Activated CD8-positive, alpha-beta memory T cell treated with anti-CD3 and anti-CD28 coated beads, Interleukin-2, amount 50 U/mL, for 48 hours (primary cell): ENCODE data around the gene ZFYVE28.

Source experiments
- DNase-seq: peaks from one replicate; pipeline ENCODE4 v3.0.0-alpha.2; 2020

The ZFYVE28 gene

DNA sequence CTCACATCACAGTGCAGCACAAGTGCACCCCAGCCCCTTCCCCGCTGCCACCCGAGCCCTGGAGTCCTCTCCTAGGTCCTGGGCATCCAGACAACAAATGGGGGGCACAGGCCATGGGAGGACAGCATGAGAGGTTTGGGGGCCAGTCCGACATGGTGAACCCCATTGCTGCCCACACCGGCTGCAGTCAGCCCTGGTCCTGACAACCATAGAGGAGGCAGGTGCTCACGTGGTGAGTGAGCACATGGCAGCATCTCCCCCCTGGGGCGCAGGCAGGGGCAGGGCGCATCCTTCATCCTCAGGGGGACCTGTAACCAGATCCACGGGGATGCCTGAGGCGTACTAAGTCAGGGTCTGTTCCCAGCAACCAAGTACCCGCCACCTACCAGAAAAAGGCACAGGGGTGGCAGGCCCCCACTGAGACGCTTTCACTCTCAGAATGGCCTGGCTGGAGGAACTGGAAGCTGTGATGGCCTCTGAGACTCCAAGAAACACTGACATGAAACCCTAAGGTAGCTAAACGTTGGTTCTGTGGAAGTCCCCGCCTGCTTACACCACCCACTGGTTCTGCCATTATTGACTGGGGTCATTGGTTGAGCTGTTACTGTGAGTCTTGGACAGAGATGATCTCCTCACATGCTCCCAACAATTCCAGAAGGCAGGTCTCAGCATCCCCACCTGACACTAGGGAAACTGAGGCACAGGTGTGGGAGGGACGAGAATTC is 6.5 kb downstream of the ZFYVE28 start:
- peak; percentile 72 for DNase-seq

GRCh38 chr4:2409381-2409783 is 9.1 kb downstream of the ZFYVE28 start:
- no peak for DNase-seq

- DNase-seq, result no peak
Measured at GRCh38 chr4:2408976-2409375, 9.5 kb downstream of the ZFYVE28 start.

- DNase-seq, result peak; percentile 60
Measured at GRCh38 chr4:2408401-2408958, 10.0 kb downstream of the ZFYVE28 start.

DNA sequence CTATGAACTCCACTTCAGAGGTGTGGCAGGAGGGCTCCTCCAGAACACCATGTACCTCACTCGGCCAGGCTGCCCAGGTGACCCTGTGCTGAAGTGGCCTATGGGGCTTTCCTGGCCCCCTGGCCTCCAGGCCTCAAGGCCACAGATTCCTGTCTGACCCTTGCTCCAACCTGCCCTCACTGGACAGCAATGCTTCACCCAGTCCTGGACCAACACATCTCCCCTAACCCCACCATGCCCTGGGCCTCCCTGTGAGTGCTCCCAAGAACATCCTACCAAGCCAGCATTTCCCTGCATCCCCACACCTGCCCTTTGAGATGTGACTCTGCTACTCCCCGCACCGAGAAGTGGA is 10.5 kb downstream of the ZFYVE28 start:
- DNase-seq, result no peak

GRCh38 chr4:2406920-2407319 is 11.5 kb downstream of the ZFYVE28 start:
- DNase-seq, result no peak

DNA sequence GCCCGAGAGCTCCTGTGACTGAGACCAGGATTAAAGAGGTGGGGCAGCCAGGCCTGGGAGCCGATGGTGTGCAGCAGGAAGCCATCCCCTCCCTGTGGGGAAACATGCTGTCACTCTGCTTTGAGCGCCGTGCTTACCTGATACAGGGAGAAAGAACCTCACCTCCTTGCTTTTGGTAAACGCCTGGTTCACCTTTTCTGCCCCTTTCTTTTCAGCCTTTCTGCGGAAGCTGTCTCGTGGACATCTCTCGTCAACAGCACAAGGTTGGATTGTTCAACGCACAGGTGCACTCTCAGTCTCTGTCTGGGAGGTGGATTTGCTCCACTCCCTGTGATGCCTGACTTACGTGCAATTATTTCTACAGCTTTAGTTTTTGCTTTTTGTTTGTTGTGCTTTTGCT is 12.0 kb downstream of the ZFYVE28 start:
- no peak for DNase-seq

GRCh38 chr4:2402941-2403340 is 15.5 kb downstream of the ZFYVE28 start:
- DNase-seq, result no peak

DNA sequence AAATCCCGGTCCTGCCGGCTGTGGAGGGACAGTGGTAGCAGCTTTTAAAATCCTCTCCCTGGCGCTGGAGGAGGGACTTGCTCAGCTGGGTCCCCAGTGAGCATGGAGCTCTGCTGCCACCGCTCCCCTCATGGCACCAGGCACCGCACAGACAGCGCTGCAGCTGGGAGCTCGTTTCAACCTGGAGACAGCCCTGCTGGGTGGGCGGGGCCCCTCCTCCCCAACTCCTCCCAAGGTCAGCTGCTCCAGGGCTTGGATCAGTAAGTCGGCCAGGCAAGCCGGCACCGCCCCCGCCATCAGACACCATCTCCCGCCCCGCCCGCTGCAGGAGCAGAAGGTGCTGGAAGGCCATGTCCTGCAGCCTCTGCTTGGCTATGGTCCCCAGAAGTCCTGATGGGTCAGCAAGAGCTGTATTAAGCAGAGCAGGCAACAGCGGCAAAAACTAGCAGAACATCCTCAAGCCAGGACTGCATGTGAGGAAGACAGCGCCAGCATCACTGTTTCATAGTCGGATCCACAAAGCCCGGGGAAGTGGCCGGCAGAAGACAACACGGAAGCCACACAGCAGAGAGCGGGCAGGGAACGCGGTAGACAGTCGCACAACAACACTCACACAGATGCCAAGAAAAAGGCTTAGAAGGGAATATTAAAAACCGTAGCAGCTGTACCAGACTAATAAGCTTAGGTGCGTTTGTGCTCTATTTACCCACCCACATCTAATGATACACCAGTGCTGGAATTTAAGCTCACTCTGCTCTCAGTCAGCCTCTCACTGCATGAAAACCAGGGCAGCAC is 16.2 kb downstream of the ZFYVE28 start:
- DNase-seq, result peak; percentile 55

- DNase-seq, result no peak
Measured at GRCh38 chr4:2401610-2401983, 16.8 kb downstream of the ZFYVE28 start.

DNA sequence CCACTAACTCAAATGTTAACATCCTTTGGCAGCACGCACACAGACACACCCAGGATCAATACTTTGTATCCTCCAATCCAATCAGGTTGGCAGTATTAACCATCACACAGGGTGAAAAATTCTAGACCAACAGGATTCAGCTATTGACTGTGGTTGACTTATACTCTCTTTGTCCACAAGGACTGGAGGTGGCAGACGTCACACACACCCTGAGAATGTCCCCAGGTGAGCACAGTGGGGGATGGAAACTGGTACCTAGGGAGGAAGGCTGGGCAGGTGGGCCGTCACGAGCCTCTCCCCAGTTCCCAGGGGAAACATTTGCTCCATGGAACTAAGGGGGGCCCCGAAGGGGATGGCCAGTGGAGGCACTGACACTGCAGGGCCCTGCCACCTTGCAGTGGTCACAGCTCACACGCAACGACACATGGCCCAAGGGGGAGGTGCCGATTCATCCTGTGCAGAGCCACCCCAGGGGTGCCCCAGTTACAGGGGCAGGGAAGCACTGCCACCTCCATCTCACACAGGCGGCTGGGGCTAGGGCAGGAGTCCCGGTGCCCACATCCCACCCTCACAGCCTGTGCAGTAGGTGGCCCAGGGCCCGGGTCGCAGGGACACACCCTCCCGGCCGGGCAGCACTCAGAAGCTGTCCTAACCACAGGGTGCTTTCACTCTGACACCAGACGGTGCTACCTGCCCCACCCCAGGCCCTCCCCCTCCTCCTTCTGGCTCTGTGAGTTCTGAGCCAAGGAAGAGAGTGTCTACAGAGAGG is 17.4 kb downstream of the ZFYVE28 start:
- peak; percentile 52 for DNase-seq

DNA sequence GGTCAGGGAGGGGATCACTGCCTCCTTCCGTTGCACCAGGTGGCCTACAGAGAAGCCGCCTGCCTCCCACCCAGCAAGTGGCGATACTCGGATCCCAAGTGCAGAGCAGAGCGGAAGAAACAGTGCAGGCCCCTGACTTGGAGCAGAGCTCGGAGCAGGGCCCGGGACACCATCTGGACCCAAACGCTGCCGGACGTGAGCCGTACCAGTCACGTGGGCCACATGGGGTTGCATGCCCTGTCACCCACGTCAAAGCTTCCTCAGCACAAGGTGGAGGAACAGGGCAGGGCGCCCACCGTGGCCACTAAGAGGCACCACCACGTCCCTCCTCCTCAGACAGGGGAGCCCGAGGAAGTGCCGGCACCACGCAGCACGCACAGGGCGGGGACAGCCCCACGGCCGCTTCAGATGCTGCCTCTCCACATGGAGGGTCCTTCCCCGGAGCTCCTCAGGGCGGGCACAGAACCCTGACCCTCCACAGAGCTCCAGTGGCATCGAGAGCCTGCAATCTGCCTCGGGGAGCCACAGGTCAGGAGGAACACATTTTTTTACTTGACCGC is 18.7 kb downstream of the ZFYVE28 start:
- DNase-seq, result no peak

GRCh38 chr4:2399216-2399615 is 19.2 kb downstream of the ZFYVE28 start:
- no peak for DNase-seq

GRCh38 chr4:2397596-2398379 is 20.7 kb downstream of the ZFYVE28 start:
- no peak for DNase-seq

- no peak for DNase-seq
Measured at GRCh38 chr4:2396781-2397368, 21.6 kb downstream of the ZFYVE28 start.

- DNase-seq, result no peak
Measured at GRCh38 chr4:2395584-2395983, 22.9 kb downstream of the ZFYVE28 start.

GRCh38 chr4:2395038-2395437 is 23.4 kb downstream of the ZFYVE28 start:
- no peak for DNase-seq

DNA sequence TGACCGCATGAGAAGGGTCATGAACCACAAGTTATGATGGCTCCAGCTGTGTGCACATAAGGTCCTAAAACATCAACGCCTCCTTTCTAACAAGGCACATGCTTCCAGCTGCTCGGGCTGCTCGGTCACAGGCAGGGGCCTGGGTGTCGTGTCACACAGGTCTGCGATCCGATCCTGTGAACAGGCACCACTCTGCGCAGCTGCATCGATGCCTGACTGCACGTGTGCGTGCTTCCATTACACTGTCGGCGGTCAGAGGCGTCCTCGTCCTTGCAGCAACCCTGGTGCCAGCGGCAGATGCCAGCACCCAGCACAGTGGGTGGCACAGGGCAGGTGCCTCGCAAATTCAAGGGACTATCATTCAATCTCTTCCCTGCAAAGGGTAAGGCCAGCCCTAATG is 23.9 kb downstream of the ZFYVE28 start:
- DNase-seq, result no peak

- no peak for DNase-seq
Measured at GRCh38 chr4:2393353-2394270, 24.8 kb downstream of the ZFYVE28 start.

GRCh38 chr4:2390784-2391421 is 27.5 kb downstream of the ZFYVE28 start:
- DNase-seq, result no peak
